GM19397 (cell line): ENCODE measurements around the gene NDUFB2.
A peak's percentile ranks its signal among the peaks of the same experiment; 100 is the strongest.
"Not testable (repeated sequence)": the region's sequence is repeated elsewhere in the genome, so short reads cannot be mapped to it uniquely, and the experiment has no call there.

Experiments used
- ATAC-seq: cut with Tn5 transposase; IDR thresholded peaks from one replicate; pipeline ENCODE4 v1.9.1; 2021; ENCODE audit warnings: mild to moderate bottlenecking, moderate library complexity; ENCODE audit not compliant: unreplicated experiment

NDUFB2 gene

GRCh38 chr7:140696680-140697446 lies at the start of gene NDUFB2:
Gene NDUFB2 (plus strand): TSS chr7:140696708. CDS start chr7:140696745, 37 bp downstream.
- ATAC-seq = peak; percentile 90

- peak; percentile 72 for ATAC-seq
These were observed 49.4 kb upstream of the NDUFB2 start for GRCh38 chr7:140646931-140647647.

- ATAC-seq = no peak
These were observed 46.8 kb upstream of the NDUFB2 start for GRCh38 chr7:140649556-140650205.

- ATAC-seq = no peak
These were observed 46.1 kb upstream of the NDUFB2 start for GRCh38 chr7:140650367-140650766.

- ATAC-seq = no peak
These were observed 43.0 kb upstream of the NDUFB2 start for GRCh38 chr7:140653319-140654108.

- ATAC-seq = no peak
These were observed 42.5 kb upstream of the NDUFB2 start for GRCh38 chr7:140654109-140654387.

- ATAC-seq = no peak
These were observed 41.8 kb upstream of the NDUFB2 start for GRCh38 chr7:140654661-140655060.

- no peak for ATAC-seq
These were observed 40.7 kb upstream of the NDUFB2 start for GRCh38 chr7:140655511-140656408.

GRCh38 chr7:140656548-140657515 lies 39.7 kb upstream of the NDUFB2 start:
- ATAC-seq = peak; percentile 73

GRCh38 chr7:140657891-140658290 lies 38.6 kb upstream of the NDUFB2 start:
- ATAC-seq = no peak

- no peak for ATAC-seq
These were observed 36.7 kb upstream of the NDUFB2 start for GRCh38 chr7:140659856-140660255.

GRCh38 chr7:140661124-140661523 lies 35.4 kb upstream of the NDUFB2 start:
- ATAC-seq = no peak

GRCh38 chr7:140662938-140663337 lies 33.6 kb upstream of the NDUFB2 start:
- not testable (repeated sequence) for ATAC-seq

GRCh38 chr7:140667476-140667875 lies 29.0 kb upstream of the NDUFB2 start:
- ATAC-seq = no peak

- no peak for ATAC-seq
These were observed 27.9 kb upstream of the NDUFB2 start for GRCh38 chr7:140668641-140669040.

GRCh38 chr7:140669352-140669751 lies 27.2 kb upstream of the NDUFB2 start:
- ATAC-seq = no peak

GRCh38 chr7:140669862-140670261 lies 26.6 kb upstream of the NDUFB2 start:
- not testable (repeated sequence) for ATAC-seq

GRCh38 chr7:140670343-140670935 lies 26.1 kb upstream of the NDUFB2 start:
- no peak for ATAC-seq

GRCh38 chr7:140671966-140672365 lies 24.5 kb upstream of the NDUFB2 start:
- ATAC-seq = no peak
